Rectal smooth muscle tissue (tissue), 1 donor: ENCODE data around the gene ZNF22.
"Not testable (repeated sequence)": the region's sequence is repeated elsewhere in the genome, so short reads cannot be mapped to it uniquely, and the experiment has no call there.

Experiments
- H3K27ac ChIP-seq: one replicate; pipeline ENCODE4 v1.7.0; 2013; ENCODE audit warnings: low read depth, low read length, inconsistent platforms
- H3K27me3 ChIP-seq: one replicate; pipeline ENCODE4 v1.7.0; 2013; ENCODE audit warnings: low read length; ENCODE audit not compliant: control insufficient read depth, insufficient read depth
- H3K36me3 ChIP-seq: one replicate; pipeline ENCODE4 v1.7.0; 2013; ENCODE audit warnings: low read length; ENCODE audit not compliant: control insufficient read depth, insufficient read depth
- H3K4me1 ChIP-seq: one replicate; pipeline ENCODE4 v1.7.0; 2013; ENCODE audit warnings: low read length; ENCODE audit not compliant: control insufficient read depth, insufficient read depth
- H3K4me3 ChIP-seq: one replicate; pipeline ENCODE4 v1.7.0; 2013; ENCODE audit warnings: low read length
- H3K9ac ChIP-seq: one replicate; pipeline ENCODE4 v1.7.0; 2013; ENCODE audit warnings: low read length

Gene ZNF22

GRCh38 chr10:45001381-45002148 lies 842 bp downstream of the ZNF22 start:
- Histone ChIP-seq H3K9ac (peak overlapping the region; percentile 59), H3K36me3 (no peaks in the 10 kb centered on the region), H3K4me1 (peaks cover 6% of the 10 kb centered on the region), H3K4me3 (peak overlapping the region; percentile 85), H3K27ac (peak overlapping the region; percentile 95), H3K27me3 (no peaks in the 10 kb centered on the region)

GRCh38 chr10:45003432-45004000 lies 2.8 kb downstream of the ZNF22 start:
- Histone ChIP-seq H3K36me3 (no peaks in the 10 kb centered on the region), H3K27me3 (no peaks in the 10 kb centered on the region), H3K4me3 (no peak overlapping the region), H3K4me1 (peaks cover 2% of the 10 kb centered on the region), H3K27ac (no peak overlapping the region), H3K9ac (no peak overlapping the region)

GRCh38 chr10:45004661-45005060 lies 3.9 kb downstream of the ZNF22 start:
- Histone ChIP-seq H3K27ac (no peak overlapping the region), H3K4me1 (peaks cover 2% of the 10 kb centered on the region), H3K9ac (no peak overlapping the region), H3K36me3 (no peaks in the 10 kb centered on the region), H3K27me3 (no peaks in the 10 kb centered on the region), H3K4me3 (no peak overlapping the region)

- H3K4me1 ChIP-seq = peaks cover 2% of the 10 kb centered on the region
- H3K4me3 ChIP-seq = no peak overlapping the region
- no peaks in the 10 kb centered on the region for H3K36me3 ChIP-seq
- H3K27me3 ChIP-seq = no peaks in the 10 kb centered on the region
- no peak overlapping the region for H3K9ac ChIP-seq
- no peak overlapping the region for H3K27ac ChIP-seq
Measured at GRCh38 chr10:45005284-45005683, 4.6 kb downstream of the ZNF22 start.

- H3K9ac ChIP-seq = no peak overlapping the region
- H3K27ac ChIP-seq = no peak overlapping the region
Measured at GRCh38 chr10:45006276-45007030, 5.7 kb downstream of the ZNF22 start.

GRCh38 chr10:45008524-45009161 lies 7.9 kb downstream of the ZNF22 start:
- H3K27me3 ChIP-seq = no peaks in the 10 kb centered on the region
- no peak overlapping the region for H3K9ac ChIP-seq
- no peak overlapping the region for H3K27ac ChIP-seq
- H3K36me3 ChIP-seq = no peaks in the 10 kb centered on the region
- no peak overlapping the region for H3K4me3 ChIP-seq
- peaks cover 2% of the 10 kb centered on the region for H3K4me1 ChIP-seq

More at GRCh38 chr10:45006276-45007030, 5.7 kb downstream of the ZNF22 start:
- no peak overlapping the region for H3K4me3 ChIP-seq
- H3K4me1 ChIP-seq = peaks cover 2% of the 10 kb centered on the region
- no peaks in the 10 kb centered on the region for H3K36me3 ChIP-seq
- no peaks in the 10 kb centered on the region for H3K27me3 ChIP-seq

- not testable (repeated sequence) for H3K27me3 ChIP-seq, H3K4me3 ChIP-seq, H3K4me1 ChIP-seq, H3K9ac ChIP-seq, H3K27ac ChIP-seq, H3K36me3 ChIP-seq
Measured at GRCh38 chr10:45014557-45014956, 13.8 kb downstream of the ZNF22 start.

GRCh38 chr10:45015590-45015989 lies 14.9 kb downstream of the ZNF22 start:
- no peaks in the 10 kb centered on the region for H3K4me1 ChIP-seq
- no peak overlapping the region for H3K4me3 ChIP-seq
- no peaks in the 10 kb centered on the region for H3K27me3 ChIP-seq
- no peaks in the 10 kb centered on the region for H3K36me3 ChIP-seq
- no peak overlapping the region for H3K9ac ChIP-seq
- H3K27ac ChIP-seq = no peak overlapping the region

GRCh38 chr10:45023426-45023825 lies 22.7 kb downstream of the ZNF22 start:
- no peak overlapping the region for H3K27ac ChIP-seq
- H3K4me1 ChIP-seq = no peaks in the 10 kb centered on the region
- H3K27me3 ChIP-seq = no peaks in the 10 kb centered on the region
- H3K4me3 ChIP-seq = no peak overlapping the region
- no peak overlapping the region for H3K9ac ChIP-seq
- H3K36me3 ChIP-seq = no peaks in the 10 kb centered on the region

- H3K27ac ChIP-seq = no peak overlapping the region
- H3K36me3 ChIP-seq = no peaks in the 10 kb centered on the region
- H3K4me3 ChIP-seq = no peak overlapping the region
- no peaks in the 10 kb centered on the region for H3K27me3 ChIP-seq
- H3K4me1 ChIP-seq = no peaks in the 10 kb centered on the region
- H3K9ac ChIP-seq = no peak overlapping the region
Measured at GRCh38 chr10:45034301-45034700, 33.6 kb downstream of the ZNF22 start.

- H3K4me3 ChIP-seq = no peak overlapping the region
- no peak overlapping the region for H3K27ac ChIP-seq
- no peaks in the 10 kb centered on the region for H3K27me3 ChIP-seq
- no peaks in the 10 kb centered on the region for H3K36me3 ChIP-seq
- no peak overlapping the region for H3K9ac ChIP-seq
- H3K4me1 ChIP-seq = no peaks in the 10 kb centered on the region
Measured at GRCh38 chr10:45035673-45036072, 35.0 kb downstream of the ZNF22 start.

- Histone ChIP-seq H3K36me3 (no peaks in the 10 kb centered on the region), H3K4me3 (no peak overlapping the region), H3K27ac (no peak overlapping the region), H3K27me3 (no peaks in the 10 kb centered on the region), H3K9ac (no peak overlapping the region), H3K4me1 (no peaks in the 10 kb centered on the region)
Measured at GRCh38 chr10:45040921-45041542, 40.3 kb downstream of the ZNF22 start.
